ENCODE data around the gene JMJD1C. TPM values are rescaled to one million over a fixed set of nuclear protein-coding genes. Genes with fewer than 3 reads are reported as not detected.
A peak's percentile ranks its signal among the peaks of the same experiment; 100 is the strongest.

Gene JMJD1C
- total and polyA plus RNA-seq, 12 donors = 36.0 to 124 (median 57.2) TPM

- DNase-seq = no peak
- Histone ChIP-seq H3K27me3 (no peaks in the 10 kb centered on the region), H3K4me3 (no peak overlapping the region), H3K4me1 (replicated peaks in 1 of 2) (peaks cover 0 to 4% of the 10 kb centered on the region in 2 donors), H3K36me3 (replicated peaks in 1 of 2) (no peaks in the 10 kb centered on the region), H3K9me3 (replicated peaks in 1 of 3) (no peaks in the 10 kb centered on the region), H3K27ac (no peak overlapping the region)
- intact Hi-C loops (cut with DNase I) = no loop called here
- 92 to 100% (median 98%) methylated on average over 3 of the region's 3 CpGs for WGBS, 4 donors
- TF ChIP-seq POLR2A (IDR thresholded peaks at IDR 0.05) (no peak), CTCF (IDR thresholded peaks at IDR 0.05) (no peak)
These were observed 112.8 kb downstream of the JMJD1C start for GRCh38 chr10:63352976-63353375.

GRCh38 chr10:63348245-63348850, 117.4 kb downstream of the JMJD1C start:
- no peaks in the 10 kb centered on the region for H3K36me3 ChIP-seq (replicated peaks in 1 of 2)
- H3K9me3 ChIP-seq (replicated peaks in 1 of 3) = no peaks in the 10 kb centered on the region
- no peaks in the 10 kb centered on the region for H3K27me3 ChIP-seq
- WGBS, 4 donors = 82 to 100% (median 96%) methylated on average over 2 to 3 of the region's 3 CpGs
- H3K4me1 ChIP-seq (replicated peaks in 1 of 2) = peaks cover 0 to 12% of the 10 kb centered on the region in 2 donors
- no peak overlapping the region for H3K27ac ChIP-seq
- intact Hi-C loops (cut with DNase I) = no loop called here
- no peak overlapping the region for H3K4me3 ChIP-seq
- no peak for DNase-seq
- TF ChIP-seq POLR2A (IDR thresholded peaks at IDR 0.05) (no peak), CTCF (IDR thresholded peaks at IDR 0.05) (no peak)

GRCh38 chr10:63346015-63346441, 119.7 kb downstream of the JMJD1C start:
- intact Hi-C loops (cut with DNase I) = no loop called here

GRCh38 chr10:63344269-63344668, 121.5 kb downstream of the JMJD1C start:
- no peak overlapping the region for H3K27ac ChIP-seq
- H3K9me3 ChIP-seq (replicated peaks in 1 of 3) = no peaks in the 10 kb centered on the region
- 89 to 100% (median 95%) methylated on average over 1 of the region's 1 CpG for WGBS, 4 donors
- intact Hi-C loops (cut with DNase I) = no loop called here
- H3K36me3 ChIP-seq (replicated peaks in 1 of 2) = no peaks in the 10 kb centered on the region
- no peak overlapping the region for H3K4me3 ChIP-seq
- peaks cover 0 to 11% of the 10 kb centered on the region in 2 donors for H3K4me1 ChIP-seq (replicated peaks in 1 of 2)
- DNase-seq = no peak
- no peak for TF ChIP-seq POLR2A (IDR thresholded peaks at IDR 0.05)
- no peak for TF ChIP-seq CTCF (IDR thresholded peaks at IDR 0.05)
- H3K27me3 ChIP-seq = no peaks in the 10 kb centered on the region

More at GRCh38 chr10:63346015-63346441, 119.7 kb downstream of the JMJD1C start:
- no peaks in the 10 kb centered on the region for H3K9me3 ChIP-seq (replicated peaks in 1 of 3)
- TF ChIP-seq CTCF (IDR thresholded peaks at IDR 0.05) (no peak), POLR2A (IDR thresholded peaks at IDR 0.05) (no peak)
- no peak overlapping the region for H3K27ac ChIP-seq
- no peak overlapping the region for H3K4me3 ChIP-seq
- peak in 4 of 7 donors; percentile 28 to 69 (median 38) for DNase-seq
- H3K36me3 ChIP-seq (replicated peaks in 1 of 2) = no peaks in the 10 kb centered on the region
- no peaks in the 10 kb centered on the region for H3K27me3 ChIP-seq
- H3K4me1 ChIP-seq (replicated peaks in 1 of 2) = peaks cover 0 to 8% of the 10 kb centered on the region in 2 donors

Measured in adrenal gland (tissue), 12 donors.